Measurements from ENCODE around the gene TCP11X2.
"Not testable (repeated sequence)": the region's sequence is repeated elsewhere in the genome, so short reads cannot be mapped to it uniquely, and the experiment has no call there.

- TF ChIP-seq CTCF (conservative IDR thresholded peaks at IDR 0.05; ENCODE audit: low read depth, low read length); SMC3 (IDR thresholded peaks at IDR 0.05; ENCODE audit: low read depth, low read length): not testable (repeated sequence)
These were observed 13.0 kb downstream of the TCP11X2 start for GRCh38 chrX:102458615-102459014.
